HT1080 (cell line): Measurements from ENCODE around the gene E2F4. TPM values are rescaled to one million over a fixed set of nuclear protein-coding genes. Genes with fewer than 3 reads are reported as not detected.
A peak's percentile ranks its signal among the peaks of the same experiment; 100 is the strongest.

ENCODE experiments used
- DNase-seq: peaks from one replicate; pipeline ENCODE4 v3.0.0-alpha.2; 2015; ENCODE audit warnings: low read depth
- small RNA-seq: library from RNA; depleted of rRNA; stranded (forward); fragments of <200 nt; gene quantifications from one replicate; pipeline ENCODE3, GENCODE V24; 2014
- total RNA-seq: library from RNA; depleted of rRNA; stranded (reverse); fragments of >200 nt; shearing (Covaris generic); gene quantifications from 2 replicates; pipeline ENCODE4 v1.2.3, GENCODE V29; 2014; rRNA removed

E2F4 gene
- total RNA-seq, 1 experiment from 2014 or later, result 230 TPM

DNA sequence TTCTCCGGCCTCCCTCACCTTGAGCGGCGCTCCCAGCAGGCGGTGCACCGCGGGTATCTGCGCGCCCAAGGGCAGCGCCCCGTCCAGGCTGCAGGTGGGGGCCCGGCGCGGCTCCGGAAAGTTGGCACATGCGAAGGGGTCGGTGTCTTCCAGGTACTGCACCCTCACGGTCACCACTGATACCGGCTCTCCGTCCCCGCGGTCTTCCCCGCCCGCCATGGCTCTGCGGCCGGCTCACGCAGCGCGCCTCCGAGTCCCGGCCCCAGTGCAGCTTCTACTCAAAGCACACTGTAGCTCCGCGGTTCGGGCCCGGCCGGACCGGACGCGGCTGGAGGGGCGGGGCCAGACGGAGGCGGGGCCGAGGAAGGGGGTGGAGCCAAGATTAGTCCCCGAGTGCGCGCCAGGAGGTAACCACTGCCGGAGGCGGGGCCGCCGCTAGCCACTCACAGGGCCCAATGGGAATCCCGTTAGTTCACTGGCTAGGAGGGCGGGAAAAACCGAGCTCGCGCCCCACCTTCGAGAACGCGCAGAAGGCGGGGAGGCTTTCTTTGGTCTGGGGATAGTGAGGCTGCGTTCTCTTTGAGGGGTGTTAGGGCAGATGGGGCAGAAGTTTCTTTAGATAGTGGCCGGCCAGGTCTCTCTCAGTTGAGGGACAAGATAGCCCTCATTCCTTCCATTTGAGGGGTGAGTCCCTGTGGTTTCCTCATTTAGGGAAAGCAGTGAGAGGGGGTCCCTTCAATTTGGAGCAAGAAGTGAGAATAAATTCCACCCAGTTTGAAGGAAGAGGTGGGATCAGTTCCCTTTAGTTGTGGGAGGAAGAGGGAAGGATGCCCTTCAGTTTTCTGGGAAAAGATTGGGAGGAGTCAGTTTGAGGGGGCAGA, 55.5 kb downstream of the E2F4 start, which contains the start of gene FHOD1:
Gene FHOD1, minus strand, starts transcription at position 290 of the 881 bp plus-strand sequence. Its CDS starts 71 bp downstream, at position 219.
- peak; percentile 91 for DNase-seq

GRCh38 chr16:67248073-67248400, 56.1 kb downstream of the E2F4 start:
- DNase-seq, result no peak

Small RNA genes lying within 50 kb of the gene (small RNA-seq; reads per million reads assigned to genes)
- gene MIR328, result not detected

Other genes with a start within 250 kb of the E2F4 start
- 0.53 and 1.2 TPM in 2 replicates for gene CES3, start 230.9 kb upstream of the E2F4 start, total RNA-seq
- gene CES4A, start 203.6 kb upstream of the E2F4 start, total RNA-seq, result not detected in 2 replicates
- gene CBFB, start 163.0 kb upstream of the E2F4 start, total RNA-seq, result 62.7 and 93.7 TPM in 2 replicates
- gene PHAF1, start 82.2 kb upstream of the E2F4 start, total RNA-seq, result 12.1 and 23.8 TPM in 2 replicates
- 2.8 and 5.6 TPM in 2 replicates for gene B3GNT9, start 41.2 kb upstream of the E2F4 start, total RNA-seq
- 10.9 and 13.7 TPM in 2 replicates for gene TRADD, start 32.2 kb upstream of the E2F4 start, total RNA-seq
- 10.3 and 12.8 TPM in 2 replicates for gene FBXL8, start 32.2 kb upstream of the E2F4 start, total RNA-seq
- gene HSF4, start 27.4 kb upstream of the E2F4 start, total RNA-seq, result 9.0 and 11.0 TPM in 2 replicates
- gene NOL3, start 21.6 kb upstream of the E2F4 start, total RNA-seq, result 18.4 and 22.8 TPM in 2 replicates
- 7.0 and 11.6 TPM in 2 replicates for gene MATCAP1, start 8.2 kb upstream of the E2F4 start, total RNA-seq
- 1.1 and 1.6 TPM in 2 replicates for gene EXOC3L1, start 2.0 kb upstream of the E2F4 start, total RNA-seq
- 2.6 and 3.0 TPM in 2 replicates for gene ELMO3, start 7.0 kb downstream of the E2F4 start, total RNA-seq
- 39.4 and 50.3 TPM in 2 replicates for gene TMEM208, start 35.0 kb downstream of the E2F4 start, total RNA-seq
- 54.8 and 65.1 TPM in 2 replicates for gene FHOD1, start 55.3 kb downstream of the E2F4 start, total RNA-seq
- gene SLC9A5, start 56.8 kb downstream of the E2F4 start, total RNA-seq, result 0.57 and 1.9 TPM in 2 replicates
- gene PLEKHG4, start 87.4 kb downstream of the E2F4 start, total RNA-seq, result 1.8 and 3.7 TPM in 2 replicates
- gene KCTD19, start 134.6 kb downstream of the E2F4 start, total RNA-seq, result not detected in 2 replicates
- gene LRRC36, start 134.7 kb downstream of the E2F4 start, total RNA-seq, result not detected in 2 replicates
- not detected in 2 replicates for gene TPPP3, start 201.3 kb downstream of the E2F4 start, total RNA-seq
- 2.6 and 4.1 TPM in 2 replicates for gene ZDHHC1, start 224.3 kb downstream of the E2F4 start, total RNA-seq
- gene HSD11B2, start 239.0 kb downstream of the E2F4 start, total RNA-seq, result 0.94 and 1.0 TPM in 2 replicates